ENCODE data around the gene ART3. TPM values are rescaled to one million over a fixed set of nuclear protein-coding genes. Genes with fewer than 3 reads are reported as not detected.

The ART3 gene
- total RNA-seq, 2 experiments from 2014 or later, result not detected

DNA sequence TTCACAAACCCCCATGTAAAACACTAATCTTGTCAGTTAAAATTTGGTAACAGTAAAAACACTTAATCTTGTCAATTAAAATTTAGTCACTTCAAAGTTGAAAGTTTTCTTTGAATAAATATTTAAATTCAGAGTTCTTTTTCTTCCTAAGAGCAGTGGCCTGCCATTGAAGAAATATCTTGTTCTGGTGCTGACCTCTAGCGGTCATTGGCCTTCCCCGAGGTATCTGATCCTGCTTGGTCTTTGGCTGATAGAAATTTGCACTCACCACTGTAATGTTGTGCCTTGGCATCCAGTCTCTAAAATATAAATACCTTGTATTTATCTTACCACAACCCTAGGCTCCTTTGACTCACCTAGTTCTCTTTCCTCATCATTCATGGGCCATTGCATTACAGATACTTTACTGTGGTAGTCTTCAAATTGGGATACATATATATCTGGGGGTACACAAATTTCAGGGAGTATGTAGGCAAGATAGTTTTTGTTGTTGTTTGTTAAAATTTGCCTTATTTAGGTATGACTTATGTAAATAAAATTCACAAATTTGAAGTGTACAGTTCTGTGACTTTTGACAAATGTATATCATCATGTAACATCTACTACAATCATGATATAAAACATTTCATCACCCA, 6.7 kb upstream of the ART3 start:
- CTCF ChIA-PET, result interaction anchor here (0.7 to 2.2 kb wide), 14 partner anchors 9 to 171 kb away, joined by 3 to 51 read pairs (median 4); partner anchors contain the start of gene NAAA
- TF ChIP-seq, protein P1, sequence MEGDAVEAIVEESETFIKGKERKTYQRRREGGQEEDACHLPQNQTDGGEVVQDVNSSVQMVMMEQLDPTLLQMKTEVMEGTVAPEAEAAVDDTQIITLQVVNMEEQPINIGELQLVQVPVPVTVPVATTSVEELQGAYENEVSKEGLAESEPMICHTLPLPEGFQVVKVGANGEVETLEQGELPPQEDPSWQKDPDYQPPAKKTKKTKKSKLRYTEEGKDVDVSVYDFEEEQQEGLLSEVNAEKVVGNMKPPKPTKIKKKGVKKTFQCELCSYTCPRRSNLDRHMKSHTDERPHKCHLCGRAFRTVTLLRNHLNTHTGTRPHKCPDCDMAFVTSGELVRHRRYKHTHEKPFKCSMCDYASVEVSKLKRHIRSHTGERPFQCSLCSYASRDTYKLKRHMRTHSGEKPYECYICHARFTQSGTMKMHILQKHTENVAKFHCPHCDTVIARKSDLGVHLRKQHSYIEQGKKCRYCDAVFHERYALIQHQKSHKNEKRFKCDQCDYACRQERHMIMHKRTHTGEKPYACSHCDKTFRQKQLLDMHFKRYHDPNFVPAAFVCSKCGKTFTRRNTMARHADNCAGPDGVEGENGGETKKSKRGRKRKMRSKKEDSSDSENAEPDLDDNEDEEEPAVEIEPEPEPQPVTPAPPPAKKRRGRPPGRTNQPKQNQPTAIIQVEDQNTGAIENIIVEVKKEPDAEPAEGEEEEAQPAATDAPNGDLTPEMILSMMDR (IDR thresholded peaks at IDR 0.05), result peak; percentile 74
- POLR2A ChIA-PET, result no interaction called here
- peak; percentile 87 for DNase-seq
- H3K4me3 Mint-ChIP-seq, result no peak overlapping the region
- no peak overlapping the region for H3K27ac Mint-ChIP-seq
- peaks cover 1% of the 10 kb centered on the region for H3K27me3 Mint-ChIP-seq
- ATAC-seq, result peak; percentile 87
- intact Hi-C loops (cut with micrococcal nuclease), result loop anchor here (1.0 to 10.0 kb wide), 2 partner anchors 72 to 173 kb away; no protein-coding TSS in a partner anchor
- H3K4me1 Mint-ChIP-seq (ENCODE audit: low read depth), result no peaks in the 10 kb centered on the region
- H3K36me3 Mint-ChIP-seq (ENCODE audit: low read depth), result no peaks in the 10 kb centered on the region
- no peaks in the 10 kb centered on the region for H3K9me3 Mint-ChIP-seq

DNA sequence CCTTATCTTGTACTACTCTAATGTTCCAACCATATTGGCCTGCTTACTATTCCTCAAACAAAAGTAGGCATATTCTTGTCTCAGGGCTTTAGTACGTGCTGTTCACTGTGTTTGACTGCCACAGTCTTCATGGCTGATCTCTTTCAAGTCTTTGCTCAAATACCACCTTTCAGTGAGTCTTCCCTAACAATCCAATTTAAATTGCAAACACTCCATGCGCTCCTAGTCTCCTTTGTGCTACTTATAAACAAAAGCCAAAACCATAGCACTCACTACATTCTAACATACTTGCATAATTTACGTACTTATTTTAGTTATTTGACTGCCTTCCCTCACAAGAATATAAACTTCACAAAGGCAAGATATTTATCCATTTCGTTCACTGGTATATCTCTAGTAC, 1.7 kb upstream of the ART3 start:
- TF ChIP-seq, protein P1 (IDR thresholded peaks at IDR 0.05), result no peak
- Mint-ChIP-seq H3K9me3 (no peaks in the 10 kb centered on the region), H3K4me3 (no peak overlapping the region), H3K36me3 (ENCODE audit: low read depth) (no peaks in the 10 kb centered on the region), H3K4me1 (ENCODE audit: low read depth) (no peaks in the 10 kb centered on the region), H3K27ac (no peak overlapping the region), H3K27me3 (no peaks in the 10 kb centered on the region)
- no peak for ATAC-seq
- CTCF ChIA-PET, result no interaction called here
- no peak for DNase-seq
- POLR2A ChIA-PET, result no interaction called here
- intact Hi-C loops (cut with micrococcal nuclease), result no loop called here

DNA sequence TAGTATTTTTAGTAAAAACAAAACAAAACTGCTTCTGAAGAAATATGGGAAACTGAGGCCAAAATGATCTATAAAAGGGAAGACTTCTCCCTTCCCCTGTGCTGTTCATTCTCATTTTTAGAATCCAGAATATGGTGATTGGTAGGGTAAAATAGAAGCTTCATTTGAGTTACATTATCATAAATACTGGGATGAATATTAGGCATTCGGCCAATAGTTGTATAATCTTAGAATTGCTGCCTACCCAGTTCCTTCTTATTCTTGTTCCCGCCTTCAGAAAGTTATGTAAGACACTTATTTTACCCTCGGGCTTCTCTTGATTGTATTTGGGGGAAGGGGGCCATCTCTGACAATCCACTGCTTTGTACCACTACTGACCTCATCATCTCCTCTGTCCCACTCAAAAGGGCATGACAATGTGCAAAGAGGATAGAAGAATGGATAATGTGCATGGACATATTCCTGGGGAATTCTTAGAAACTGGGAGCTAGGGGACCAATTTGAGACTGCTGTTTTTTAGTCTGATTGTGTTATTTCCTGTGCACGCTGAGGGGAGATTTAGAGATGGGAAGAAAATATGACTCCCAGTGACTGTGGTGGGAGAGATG, 588 bp downstream of the ART3 start:
- H3K9me3 Mint-ChIP-seq, result no peaks in the 10 kb centered on the region
- no peak overlapping the region for H3K4me3 Mint-ChIP-seq
- CTCF ChIA-PET, result interaction anchor here (2.5 to 4.1 kb wide), 2 partner anchors 12 to 79 kb away, joined by 11 to 19 read pairs; no protein-coding TSS in a partner anchor
- H3K4me1 Mint-ChIP-seq (ENCODE audit: low read depth), result no peaks in the 10 kb centered on the region
- H3K36me3 Mint-ChIP-seq (ENCODE audit: low read depth), result no peaks in the 10 kb centered on the region
- POLR2A ChIA-PET, result interaction anchor here (0.8 to 1.1 kb wide), 2 partner anchors 9 to 181 kb away, joined by 3 read pairs; no protein-coding TSS in a partner anchor
- DNase-seq (no peak), ATAC-seq (no peak)
- intact Hi-C loops (cut with micrococcal nuclease), result no loop called here
- H3K27ac Mint-ChIP-seq, result no peak overlapping the region
- H3K27me3 Mint-ChIP-seq, result no peaks in the 10 kb centered on the region
- TF ChIP-seq, protein P1 (IDR thresholded peaks at IDR 0.05), result no peak

DNA sequence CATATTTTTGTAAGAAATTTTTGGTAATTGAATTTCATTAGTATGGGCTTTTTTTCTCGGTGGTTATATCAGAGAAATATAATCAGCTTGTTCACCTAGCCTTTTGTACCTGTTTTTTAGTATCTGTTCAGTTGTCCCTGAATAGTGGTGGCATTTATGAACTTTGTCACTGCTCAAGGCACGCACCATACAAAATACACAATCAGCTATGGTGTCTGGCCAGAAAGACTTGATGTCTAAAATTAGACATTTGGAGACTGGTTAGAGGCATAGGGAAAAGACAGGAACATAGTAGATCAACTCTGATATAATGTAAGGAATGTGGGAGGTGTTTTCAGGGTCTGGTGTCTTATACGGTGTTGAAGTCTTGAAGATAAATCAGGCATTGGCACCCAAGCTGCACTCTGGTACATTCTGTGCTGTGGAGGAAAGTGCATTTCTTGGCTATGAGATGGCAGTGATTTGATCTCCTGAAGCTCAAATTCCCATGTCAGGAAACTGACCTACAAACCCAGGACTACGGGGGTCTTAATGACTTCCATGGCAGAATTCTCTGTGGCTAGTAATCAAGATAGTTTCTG, 3.6 kb downstream of the ART3 start:
- Mint-ChIP-seq H3K9me3 (no peaks in the 10 kb centered on the region), H3K4me3 (no peak overlapping the region), H3K27me3 (no peaks in the 10 kb centered on the region), H3K4me1 (ENCODE audit: low read depth) (no peaks in the 10 kb centered on the region), H3K36me3 (ENCODE audit: low read depth) (no peaks in the 10 kb centered on the region), H3K27ac (no peak overlapping the region)
- TF ChIP-seq, protein P1 (IDR thresholded peaks at IDR 0.05), result no peak
- ATAC-seq (no peak), DNase-seq (no peak)
- ChIA-PET CTCF (interaction anchor here (1.0 to 1.3 kb wide), 2 partner anchors 9 to 82 kb away, joined by 3 to 7 read pairs; no protein-coding TSS in a partner anchor), POLR2A (no interaction called here)
- intact Hi-C loops (cut with micrococcal nuclease), result no loop called here

All from activated CD8-positive, alpha-beta T cell treated with anti-CD3 and anti-CD28 coated beads for 36 hours (primary cell).